Testis (tissue), 2 donors: ENCODE data around the gene ITPK1.

Experiments
- CTCF ChIP-seq, 3 experiments: fragments of 450-650 bp in 2 of 3; fragments of 200-600 bp in 1 of 3; sonication (generic) in 1 of 3; IDR thresholded peaks; one replicate each; pipeline ENCODE4 v1.5.1; 2016 to 2019; ENCODE audit warnings: antibody characterized with exemption in 3 of 3, mild to moderate bottlenecking in 2 of 3, moderate library complexity in 1 of 3
- POLR2A ChIP-seq: fragments of 450-650 bp; IDR thresholded peaks from one replicate; pipeline ENCODE4 v1.6.1; 2017; ENCODE audit warnings: antibody characterized with exemption, mild to moderate bottlenecking, moderate library complexity

DNA sequence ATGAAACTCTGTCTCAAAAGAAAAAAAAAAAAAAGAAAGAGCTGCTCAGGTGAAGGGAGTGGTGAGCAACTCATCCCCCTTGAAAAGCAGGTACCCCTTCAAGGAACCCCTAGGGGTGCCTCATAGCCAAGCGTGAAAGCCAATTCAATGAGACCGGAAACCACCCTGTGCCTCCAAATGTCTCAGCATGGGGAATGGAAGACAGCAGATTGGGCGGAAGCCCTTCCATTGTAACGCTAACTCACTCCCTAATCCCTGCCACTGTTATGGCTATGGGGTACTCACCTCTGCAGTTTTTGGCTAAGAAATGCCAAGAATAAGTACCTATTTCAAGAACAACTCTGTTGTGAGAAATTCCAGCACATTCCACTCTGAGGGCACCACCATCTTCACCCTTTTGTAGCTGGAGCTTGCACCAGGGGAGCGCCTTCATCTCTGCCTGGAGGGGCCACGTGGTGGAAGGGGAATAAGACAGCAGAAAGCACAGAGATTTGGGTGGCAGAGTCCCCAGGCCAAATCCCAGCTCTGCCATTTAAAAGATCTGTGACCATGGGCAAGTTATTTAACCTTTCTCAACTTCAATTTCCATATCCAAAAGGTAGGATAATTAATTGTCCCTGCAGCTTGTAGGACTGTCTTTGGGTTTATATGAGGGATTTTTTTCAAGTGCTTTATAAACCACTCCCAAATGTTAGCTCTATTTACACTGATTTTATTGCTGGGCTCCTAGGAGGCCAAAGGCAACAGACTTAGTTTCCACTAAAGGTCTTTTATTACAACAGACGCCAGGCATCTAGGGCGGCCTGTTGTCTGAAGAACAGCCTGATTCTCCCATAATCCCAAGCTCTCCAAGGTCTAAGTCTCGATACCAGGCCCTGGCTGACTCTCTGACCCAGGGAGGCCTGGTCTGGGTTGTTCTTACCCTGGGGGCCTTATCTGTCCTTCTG, 63.9 kb downstream of the ITPK1 start:
- TF ChIP-seq CTCF (IDR thresholded peaks at IDR 0.05), result no peak
- no peak for TF ChIP-seq POLR2A
